Body of pancreas (tissue), 4 donors: ENCODE results near the gene LCE5A. TPM values are rescaled to one million over a fixed set of nuclear protein-coding genes. Genes with fewer than 3 reads are reported as not detected.
"Not testable (repeated sequence)": the region's sequence is repeated elsewhere in the genome, so short reads cannot be mapped to it uniquely, and the experiment has no call there.

Source experiments
- ATAC-seq: fragments of 150-250 bp; one replicate; pipeline ENCODE4 v1.9.1; 2016
- DNase-seq, 4 donors: peaks; one replicate each; pipeline ENCODE4 v3.0.0-alpha.2; 2019
- H3K27ac ChIP-seq, 4 donors: fragments of 200-600 bp; sonication (generic); 1 replicate in 3 of 4; 2 replicates in 1 of 4; pipeline versions ENCODE4 v1.5.1 to v1.6.1; 2016 to 2019; ENCODE audit warnings: mild to moderate bottlenecking in 1 of 4, mixed read lengths in 1 of 4, moderate library complexity in 1 of 4
- H3K27me3 ChIP-seq, 2 donors: fragments of 200-600 bp; sonication (generic); one replicate each; pipeline ENCODE4 v1.6.0; 2016; ENCODE audit warnings: mild to moderate bottlenecking in 1 of 2
- H3K36me3 ChIP-seq, 2 donors: fragments of 200-600 bp; sonication (generic); replicated peaks in 1 of 2; 2 replicates each; pipeline ENCODE4 v1.5.1; 2016; ENCODE audit warnings: low read depth in 2 of 2; ENCODE audit not compliant: insufficient read depth in 1 of 2
- H3K4me1 ChIP-seq: fragments of 200-600 bp; sonication (generic); one replicate; pipeline ENCODE4 v1.6.0; 2016
- H3K4me3 ChIP-seq, 2 donors: fragments of 200-600 bp; sonication (generic); 1 replicate in 1 of 2; 2 replicates in 1 of 2; pipeline ENCODE4 v1.5.1; 2016 to 2019
- H3K9me3 ChIP-seq, 3 donors: fragments of 200-600 bp; sonication (generic); 1 replicate in 2 of 3; 2 replicates in 1 of 3; pipeline ENCODE4 v1.5.1; 2016
- CTCF ChIP-seq, 7 experiments: fragments of 450-650 bp in 4 of 7; fragments of 200-600 bp in 3 of 7; sonication (generic) in 3 of 7; IDR thresholded peaks; one replicate each; pipeline ENCODE4 v1.5.1; 2016 to 2019; ENCODE audit warnings: antibody characterized with exemption in 7 of 7
- POLR2A ChIP-seq, 3 donors: fragments of 450-650 bp; IDR thresholded peaks; one replicate each; pipeline ENCODE4 v1.6.1; 2016; ENCODE audit warnings: antibody characterized with exemption in 3 of 3, mild to moderate bottlenecking in 2 of 3
- whole genome bisulfite sequencing, 2 donors: methylation state at CpG; one replicate each; pipeline ENCODE4 v1.1.5; 2017; 5-methylcytosine and 5-hydroxymethylcytosine counted together
- intact Hi-C: fragments of 100-400 bp; cut with DNase I; formaldehyde crosslinking; loops from one replicate; pipeline ENCODE4 v1.15.1; 2023
- total RNA-seq, 2 donors: library from RNA; depleted of rRNA; stranded (reverse); fragments of >200 nt; gene quantifications; one replicate each; pipeline ENCODE4 v1.1.0, GENCODE V29; 2016

LCE5A gene
- total RNA-seq, 2 donors from 2014 or later: not detected

GRCh38 chr1:152491537-152491936, 19.1 kb upstream of the LCE5A start:
- H3K27ac ChIP-seq, H3K4me1 ChIP-seq, DNase-seq, H3K4me3 ChIP-seq, H3K27me3 ChIP-seq, H3K9me3 ChIP-seq, ATAC-seq, intact Hi-C loops, H3K36me3 ChIP-seq: not testable (repeated sequence)
- TF ChIP-seq CTCF (IDR thresholded peaks at IDR 0.05): peak in 2 of 7 experiments; percentile 2 to 18

GRCh38 chr1:152495066-152495675, 15.4 kb upstream of the LCE5A start:
- H3K4me3 ChIP-seq: no peak overlapping the region
- 43 to 61% methylated on average over 4 of the region's 4 CpGs for WGBS, 2 donors
- H3K27ac ChIP-seq: no peak overlapping the region
- DNase-seq: no peak
- H3K4me1 ChIP-seq: no peaks in the 10 kb centered on the region
- H3K27me3 ChIP-seq: no peaks in the 10 kb centered on the region
- ATAC-seq: no peak
- no peaks in the 10 kb centered on the region for H3K9me3 ChIP-seq
- TF ChIP-seq CTCF (IDR thresholded peaks at IDR 0.05) (no peak), POLR2A (IDR thresholded peaks at IDR 0.05) (no peak)
- intact Hi-C loops: no loop called here
- H3K36me3 ChIP-seq: no peaks in the 10 kb centered on the region

GRCh38 chr1:152497273-152497672, 13.3 kb upstream of the LCE5A start:
- TF ChIP-seq CTCF (IDR thresholded peaks at IDR 0.05) (peak in 2 of 7 experiments; percentile 4 to 14), POLR2A (IDR thresholded peaks at IDR 0.05) (no peak)
- Histone ChIP-seq H3K27ac (no peak overlapping the region), H3K36me3 (no peaks in the 10 kb centered on the region), H3K9me3 (no peaks in the 10 kb centered on the region), H3K4me1 (no peaks in the 10 kb centered on the region), H3K27me3 (no peaks in the 10 kb centered on the region), H3K4me3 (no peak overlapping the region)
- DNase-seq (no peak), ATAC-seq (no peak)
- intact Hi-C loops: no loop called here
- 14 to 24% methylated on average over 2 of the region's 2 CpGs for WGBS, 2 donors

GRCh38 chr1:152501704-152502103, 8.9 kb upstream of the LCE5A start:
- peak in 1 of 4 donors; percentile 15 for DNase-seq
- no peaks in the 10 kb centered on the region for H3K27me3 ChIP-seq
- no peak for TF ChIP-seq CTCF (IDR thresholded peaks at IDR 0.05)
- no peaks in the 10 kb centered on the region for H3K4me1 ChIP-seq
- no peak overlapping the region for H3K27ac ChIP-seq
- peak; percentile 45 for ATAC-seq
- no peaks in the 10 kb centered on the region for H3K9me3 ChIP-seq
- intact Hi-C loops: no loop called here
- H3K4me3 ChIP-seq: no peak overlapping the region
- 17 to 23% methylated on average over 2 of the region's 2 CpGs for WGBS, 2 donors
- H3K36me3 ChIP-seq: no peaks in the 10 kb centered on the region

GRCh38 chr1:152502496-152503180, 8.0 kb upstream of the LCE5A start:
- H3K27ac ChIP-seq: no peak overlapping the region
- no peak overlapping the region for H3K4me3 ChIP-seq
- intact Hi-C loops: no loop called here
- no peaks in the 10 kb centered on the region for H3K4me1 ChIP-seq
- H3K27me3 ChIP-seq: no peaks in the 10 kb centered on the region
- ATAC-seq: no peak
- no peaks in the 10 kb centered on the region for H3K9me3 ChIP-seq
- no peaks in the 10 kb centered on the region for H3K36me3 ChIP-seq
- 69 to 75% methylated on average over 7 of the region's 7 CpGs for WGBS, 2 donors
- no peak for DNase-seq
- no peak for TF ChIP-seq CTCF (IDR thresholded peaks at IDR 0.05)
- TF ChIP-seq POLR2A (IDR thresholded peaks at IDR 0.05): no peak
